Upper lobe of right lung (tissue), 1 donor: ENCODE data around the gene YAP1. TPM values are rescaled to one million over a fixed set of nuclear protein-coding genes. Genes with fewer than 3 reads are reported as not detected.

ENCODE experiments used
- ATAC-seq: fragments of 200-7000 bp; cut with Tn5 transposase; one replicate; pipeline ENCODE4 v1.9.1; 2020; ENCODE audit warnings: mild to moderate bottlenecking, moderate library complexity
- DNase-seq: peaks from one replicate; pipeline ENCODE4 v3.0.0-alpha.2; 2020
- H3K27ac ChIP-seq: fragments of 200-600 bp; one replicate; pipeline ENCODE4 v1.8.0; 2022
- H3K27me3 ChIP-seq: fragments of 200-600 bp; one replicate; pipeline ENCODE4 v1.8.0; 2022; ENCODE audit warnings: mild to moderate bottlenecking
- H3K36me3 ChIP-seq: fragments of 200-600 bp; one replicate; pipeline ENCODE4 v1.8.0; 2022
- H3K4me1 ChIP-seq: fragments of 200-600 bp; one replicate; pipeline ENCODE4 v1.8.0; 2022
- H3K4me3 ChIP-seq: fragments of 200-600 bp; one replicate; pipeline ENCODE4 v1.8.0; 2022; ENCODE audit warnings: mild to moderate bottlenecking
- H3K9me3 ChIP-seq: fragments of 200-600 bp; one replicate; pipeline ENCODE4 v1.8.0; 2022
- CTCF ChIP-seq: fragments of 200-600 bp; IDR thresholded peaks from one replicate; pipeline ENCODE4 v1.8.0; 2022; ENCODE audit warnings: antibody characterized with exemption
- intact Hi-C: fragments of 100-400 bp; cut with DNase I; formaldehyde crosslinking; loops from one replicate; pipeline ENCODE4 v1.11.0; 2022
- total RNA-seq: library from RNA; stranded (reverse); fragmentation: NEBNext Ultra II Directional; extraction: Animal tissue kit (Norgen Biotek cat#: 25700); gene quantifications from one replicate; pipeline ENCODE4 v1.2.1, GENCODE V29; 2021
- donor health status: DM: no; HTN: yes; CAD: no; lungs with severe emphysema.

YAP1 gene
- total RNA-seq, 1 donor from 2014 or later = 127 TPM

GRCh38 chr11:102172127-102172848, 62.0 kb downstream of the YAP1 start:
- no peak for TF ChIP-seq CTCF
- ATAC-seq (peak; percentile 27), DNase-seq (no peak)
- Histone ChIP-seq H3K9me3 (no peaks in the 10 kb centered on the region), H3K4me1 (peaks cover 13% of the 10 kb centered on the region), H3K27me3 (no peaks in the 10 kb centered on the region), H3K36me3 (peaks cover 6% of the 10 kb centered on the region), H3K4me3 (no peak overlapping the region), H3K27ac (no peak overlapping the region)
- intact Hi-C loops = no loop called here

- H3K27ac ChIP-seq = peak overlapping the region; percentile 64
Measured at GRCh38 chr11:102177126-102177525, 66.9 kb downstream of the YAP1 start.

GRCh38 chr11:102177974-102178631, 67.9 kb downstream of the YAP1 start:
- H3K9me3 ChIP-seq = no peaks in the 10 kb centered on the region
- DNase-seq = no peak
- H3K27me3 ChIP-seq = no peaks in the 10 kb centered on the region
- intact Hi-C loops = no loop called here
- H3K36me3 ChIP-seq = peaks cover 13% of the 10 kb centered on the region
- no peak overlapping the region for H3K4me3 ChIP-seq
- peaks cover 5% of the 10 kb centered on the region for H3K4me1 ChIP-seq
- H3K27ac ChIP-seq = peak overlapping the region; percentile 64
- no peak for TF ChIP-seq CTCF
- peak; percentile 88 for ATAC-seq

More at GRCh38 chr11:102177126-102177525, 66.9 kb downstream of the YAP1 start:
- H3K36me3 ChIP-seq = peaks cover 13% of the 10 kb centered on the region
- DNase-seq (no peak), ATAC-seq (peak; percentile 6)
- TF ChIP-seq CTCF = no peak
- no peaks in the 10 kb centered on the region for H3K9me3 ChIP-seq
- intact Hi-C loops = no loop called here
- no peak overlapping the region for H3K4me3 ChIP-seq
- no peaks in the 10 kb centered on the region for H3K27me3 ChIP-seq
- peaks cover 5% of the 10 kb centered on the region for H3K4me1 ChIP-seq

DNA sequence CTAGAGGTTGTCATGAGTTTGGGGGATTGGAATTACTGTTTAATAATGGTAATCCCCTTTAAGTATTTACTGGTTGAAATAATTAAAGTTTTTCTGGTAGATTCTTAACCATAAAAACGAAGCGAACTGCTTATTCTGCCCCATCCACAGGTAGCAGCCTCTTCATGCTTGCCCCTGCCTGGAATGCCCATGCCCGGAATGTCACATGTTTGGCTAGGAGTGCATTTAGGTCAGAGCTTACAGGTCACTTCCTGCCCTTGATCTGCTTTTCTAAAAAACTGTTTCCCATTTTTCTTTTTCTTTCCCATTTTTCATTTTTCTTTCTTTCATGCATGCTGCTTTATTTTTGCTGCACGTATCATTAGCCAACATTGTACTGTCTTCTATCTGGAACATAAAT, 69.1 kb downstream of the YAP1 start:
- no peak for TF ChIP-seq CTCF
- H3K36me3 ChIP-seq = peaks cover 13% of the 10 kb centered on the region
- no peak for DNase-seq
- ATAC-seq = no peak
- no peaks in the 10 kb centered on the region for H3K27me3 ChIP-seq
- intact Hi-C loops = no loop called here
- H3K4me1 ChIP-seq = peaks cover 5% of the 10 kb centered on the region
- no peak overlapping the region for H3K4me3 ChIP-seq
- no peaks in the 10 kb centered on the region for H3K9me3 ChIP-seq
- no peak overlapping the region for H3K27ac ChIP-seq

DNA sequence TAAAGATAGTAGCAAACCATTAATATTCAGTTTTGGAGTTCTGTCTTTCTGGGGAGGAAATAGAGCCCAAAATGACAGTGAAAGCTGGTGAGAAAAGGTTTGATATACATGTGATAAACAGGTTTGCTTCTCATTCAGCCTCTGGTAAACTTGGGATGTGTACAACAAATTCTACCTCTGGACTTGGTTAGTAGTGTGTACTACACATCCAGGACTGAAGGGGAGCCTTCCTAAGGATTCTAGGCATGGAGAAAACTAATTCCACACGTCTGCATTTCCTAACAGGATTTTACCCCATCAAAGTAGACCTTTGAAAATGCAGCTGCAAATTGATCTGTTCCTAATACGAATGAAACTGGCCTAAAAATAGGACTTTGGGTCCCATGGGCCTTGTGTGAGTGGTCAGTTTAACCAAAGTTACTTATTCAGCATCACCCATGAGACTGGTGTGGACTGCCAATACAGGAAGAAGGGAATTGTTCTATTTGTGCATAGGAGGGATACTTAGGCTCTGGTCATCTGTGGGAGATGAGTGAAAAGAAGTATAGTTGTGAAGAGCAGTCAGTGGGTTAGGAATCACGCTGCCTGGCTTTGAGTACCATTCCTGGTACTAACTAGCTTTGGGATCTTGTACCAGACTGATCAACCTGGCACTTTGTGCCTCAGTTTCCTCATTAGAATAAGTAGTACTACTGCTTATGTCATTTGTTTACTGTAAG, 74.2 kb downstream of the YAP1 start:
- H3K36me3 ChIP-seq = peaks cover 8% of the 10 kb centered on the region
- H3K27me3 ChIP-seq = no peaks in the 10 kb centered on the region
- H3K27ac ChIP-seq = no peak overlapping the region
- no peak for ATAC-seq
- no peak overlapping the region for H3K4me3 ChIP-seq
- no peak for DNase-seq
- intact Hi-C loops = no loop called here
- no peak for TF ChIP-seq CTCF
- no peaks in the 10 kb centered on the region for H3K9me3 ChIP-seq
- H3K4me1 ChIP-seq = peaks cover 20% of the 10 kb centered on the region
